ENCODE results near the gene BCL2A1.

Gene BCL2A1

DNA sequence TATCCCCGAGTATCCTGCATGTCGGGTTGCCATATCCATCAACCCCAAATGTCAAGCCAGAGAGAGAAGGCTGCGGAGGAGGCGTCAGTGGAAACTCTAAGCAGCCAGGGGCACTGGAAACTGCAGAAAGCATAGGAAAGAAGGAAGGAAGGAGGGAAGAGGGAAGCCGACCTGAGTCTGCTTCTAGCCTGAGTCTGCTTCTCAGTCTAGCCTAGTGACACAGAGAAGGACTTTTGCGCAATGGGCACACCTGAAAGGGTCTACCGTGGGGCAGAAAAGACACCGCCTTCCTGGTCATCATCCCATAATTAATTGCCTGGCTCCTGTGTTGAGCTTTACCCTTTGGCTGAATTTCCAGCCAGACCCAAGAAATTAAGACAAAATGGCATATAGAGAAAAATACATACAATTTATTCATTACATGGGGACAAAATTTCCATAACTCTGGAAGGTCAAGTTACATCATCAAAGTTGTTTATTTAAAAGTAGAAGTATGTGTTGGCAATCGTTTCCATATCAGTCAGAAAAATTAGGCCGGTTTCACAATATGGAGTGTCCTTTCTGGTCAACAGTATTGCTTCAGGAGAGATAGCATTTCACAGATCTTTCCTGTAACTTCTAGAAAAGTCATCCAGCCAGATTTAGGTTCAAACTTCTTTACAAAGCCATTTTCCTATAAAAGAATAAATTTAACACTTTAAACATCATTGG lies 10.3 kb downstream of the BCL2A1 start:
- Histone ChIP-seq H3K4me3 (ENCODE audit: insufficient read depth, low read length, poor library complexity, severe bottlenecking) (no peak overlapping the region), H3F3A (ENCODE audit: insufficient read depth) (no peaks in the 10 kb centered on the region), H3K9me2 (replicated peaks; ENCODE audit: insufficient read depth, low read length) (no peaks in the 10 kb centered on the region), H3K27ac (ENCODE audit: low read depth, low read length) (no peak overlapping the region), H2AFZ (ENCODE audit: low read depth, low read length, severe bottlenecking) (no peak overlapping the region), H3K36me3 (ENCODE audit: low read length) (no peaks in the 10 kb centered on the region), H3K4me2 (ENCODE audit: low read depth, low read length, poor library complexity, severe bottlenecking) (no peak overlapping the region), H3K9ac (ENCODE audit: low read length) (no peak overlapping the region), H3K79me2 (ENCODE audit: insufficient read depth, low read length) (no peaks in the 10 kb centered on the region), H3K27me3 (ENCODE audit: low read length) (no peaks in the 10 kb centered on the region), H3K9me3 (ENCODE audit: insufficient read depth, low read length) (no peaks in the 10 kb centered on the region), H4K20me1 (ENCODE audit: low read depth, low read length) (no peaks in the 10 kb centered on the region)
- TF ChIP-seq CTCF (IDR thresholded peaks at IDR 0.05; ENCODE audit: insufficient read depth, low read length, poor library complexity, severe bottlenecking) = no peak
- TF ChIP-seq EZH2phosphoT487 (conservative IDR thresholded peaks at IDR 0.05; ENCODE audit: low read length) = no peak

- Histone ChIP-seq H3K27me3 (ENCODE audit: low read length) (no peaks in the 10 kb centered on the region), H3K27ac (ENCODE audit: low read depth, low read length) (no peak overlapping the region), H3K79me2 (ENCODE audit: insufficient read depth, low read length) (no peaks in the 10 kb centered on the region), H3K9ac (ENCODE audit: low read length) (no peak overlapping the region), H2AFZ (ENCODE audit: low read depth, low read length, severe bottlenecking) (no peak overlapping the region), H3F3A (ENCODE audit: insufficient read depth) (no peaks in the 10 kb centered on the region), H3K4me3 (ENCODE audit: insufficient read depth, low read length, poor library complexity, severe bottlenecking) (no peak overlapping the region), H3K9me2 (replicated peaks; ENCODE audit: insufficient read depth, low read length) (no peaks in the 10 kb centered on the region), H4K20me1 (ENCODE audit: low read depth, low read length) (no peaks in the 10 kb centered on the region), H3K9me3 (ENCODE audit: insufficient read depth, low read length) (no peaks in the 10 kb centered on the region), H3K36me3 (ENCODE audit: low read length) (no peaks in the 10 kb centered on the region), H3K4me2 (ENCODE audit: low read depth, low read length, poor library complexity, severe bottlenecking) (no peak overlapping the region)
- TF ChIP-seq CTCF (IDR thresholded peaks at IDR 0.05; ENCODE audit: insufficient read depth, low read length, poor library complexity, severe bottlenecking) = no peak
- no peak for TF ChIP-seq EZH2phosphoT487 (conservative IDR thresholded peaks at IDR 0.05; ENCODE audit: low read length)
Measured at GRCh38 chr15:79957741-79958140, 13.3 kb downstream of the BCL2A1 start.

- Histone ChIP-seq H3K4me3 (ENCODE audit: insufficient read depth, low read length, poor library complexity, severe bottlenecking) (no peak overlapping the region), H4K20me1 (ENCODE audit: low read depth, low read length) (no peaks in the 10 kb centered on the region), H3K27me3 (ENCODE audit: low read length) (no peaks in the 10 kb centered on the region), H3K79me2 (ENCODE audit: insufficient read depth, low read length) (no peaks in the 10 kb centered on the region), H2AFZ (ENCODE audit: low read depth, low read length, severe bottlenecking) (no peak overlapping the region), H3K27ac (ENCODE audit: low read depth, low read length) (no peak overlapping the region), H3K9me3 (ENCODE audit: insufficient read depth, low read length) (no peaks in the 10 kb centered on the region), H3K36me3 (ENCODE audit: low read length) (no peaks in the 10 kb centered on the region), H3K9ac (ENCODE audit: low read length) (no peak overlapping the region), H3K9me2 (replicated peaks; ENCODE audit: insufficient read depth, low read length) (no peaks in the 10 kb centered on the region), H3K4me2 (ENCODE audit: low read depth, low read length, poor library complexity, severe bottlenecking) (no peak overlapping the region), H3F3A (ENCODE audit: insufficient read depth) (no peaks in the 10 kb centered on the region)
- TF ChIP-seq CTCF (IDR thresholded peaks at IDR 0.05; ENCODE audit: insufficient read depth, low read length, poor library complexity, severe bottlenecking) (no peak), EZH2phosphoT487 (conservative IDR thresholded peaks at IDR 0.05; ENCODE audit: low read length) (no peak)
Measured at GRCh38 chr15:79956354-79956939, 14.5 kb downstream of the BCL2A1 start.

All from SU-DHL-6 (cell line).